ENCODE data around the gene TMEM156.

Gene TMEM156

DNA sequence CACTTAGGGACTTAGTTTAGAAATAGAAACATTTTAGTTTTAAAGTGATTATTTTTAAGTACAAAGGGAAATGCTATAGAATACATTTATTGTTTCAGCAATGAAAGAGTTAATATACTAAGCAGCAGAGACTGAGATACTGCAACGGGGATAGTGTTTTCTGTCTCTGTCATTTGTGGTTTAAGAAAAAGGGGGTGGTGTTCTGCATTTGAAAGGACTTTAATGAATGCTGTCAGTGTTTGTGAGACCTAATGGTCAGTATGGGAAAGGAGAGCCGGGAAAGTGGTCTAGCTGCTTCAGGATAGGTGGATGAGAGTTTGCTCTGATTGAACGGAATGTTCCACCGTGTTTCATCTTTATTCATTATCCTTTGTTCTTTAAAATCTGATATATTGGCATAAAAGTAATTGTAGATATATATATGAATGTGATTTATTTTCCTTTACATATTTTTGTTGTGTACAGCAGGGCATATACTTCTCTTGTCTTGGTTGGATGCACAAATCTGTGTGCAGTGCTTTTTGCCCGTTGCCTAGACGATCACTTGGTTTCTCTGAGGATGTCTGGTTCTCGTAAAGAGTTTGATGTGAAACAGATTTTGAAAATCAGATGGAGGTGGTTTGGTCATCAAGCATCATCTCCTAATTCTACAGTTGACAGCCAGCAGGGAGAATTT, 30.0 kb upstream of the TMEM156 start, which contains the start of gene KLHL5:
KLHL5 (plus strand) TSS at position 139 of the 676 bp plus-strand sequence; CDS start at position 560, 421 bp downstream.
- H3K9me3 ChIP-seq (ENCODE audit: control insufficient read depth, insufficient read depth, low read depth, low read length), result no peaks in the 10 kb centered on the region
- H3K4me3 ChIP-seq (ENCODE audit: low read depth, low read length), result no peak within 1 kb of the TSS
- ChIA-PET CTCF (no interaction called here), POLR2A (no interaction called here)
- H3K4me1 ChIP-seq (ENCODE audit: control insufficient read depth, insufficient read depth, low read length), result no peaks in the 10 kb centered on the region
- TF ChIP-seq OSR2 (tag by site-specific recombination; IDR thresholded peaks at IDR 0.05) (no peak), ZNF133 (tag by site-specific recombination; IDR thresholded peaks at IDR 0.05) (no peak), ZNF37A (tag by site-specific recombination; IDR thresholded peaks at IDR 0.05) (no peak)
- H3K27ac ChIP-seq (ENCODE audit: extremely low read depth, low read depth, low read length), result no peak within 1 kb of the TSS
- no peaks in the 10 kb centered on the region for H3K36me3 ChIP-seq (ENCODE audit: control insufficient read depth in 2 of 2, insufficient read depth in 1 of 2, low read length in 2 of 2)

DNA sequence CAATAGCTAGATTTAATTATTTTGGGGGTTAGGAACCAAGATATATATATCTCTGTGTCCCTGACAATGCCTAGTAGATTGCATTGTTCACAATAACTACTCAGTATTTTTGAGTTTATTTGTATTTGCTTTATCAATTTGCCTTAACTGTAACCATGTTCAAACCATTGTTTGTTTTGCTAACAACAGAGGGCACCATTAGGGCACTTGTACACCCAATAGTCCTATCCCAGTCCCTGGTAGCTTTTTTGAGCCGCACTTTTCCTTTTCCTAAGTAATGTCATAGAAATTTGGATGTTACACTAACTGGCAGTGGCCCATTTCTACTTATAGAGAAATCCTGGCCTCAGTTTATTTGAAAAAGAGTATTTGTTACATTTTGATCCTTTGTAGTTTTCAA, 29.2 kb upstream of the TMEM156 start:
- H3K4me1 ChIP-seq (ENCODE audit: control insufficient read depth, insufficient read depth, low read length), result no peaks in the 10 kb centered on the region
- H3K4me3 ChIP-seq (ENCODE audit: low read depth, low read length), result no peak overlapping the region
- no peak for TF ChIP-seq ZBTB26 (tag by site-specific recombination; optimal IDR thresholded peaks at IDR 0.05)
- TF ChIP-seq KLF9 (tag by site-specific recombination; IDR thresholded peaks at IDR 0.05; ENCODE audit: low read depth), result no peak
- TF ChIP-seq ZNF785 (tag by site-specific recombination; IDR thresholded peaks at IDR 0.05), result no peak
- H3K27ac ChIP-seq (ENCODE audit: extremely low read depth, low read depth, low read length), result no peak overlapping the region
- POLR2A ChIA-PET, result no interaction called here
- CTCF ChIA-PET, result interaction anchor here (1.2 kb wide), 1 partner anchor 10 kb away, joined by 4 read pairs; no protein-coding TSS in a partner anchor
- no peaks in the 10 kb centered on the region for H3K9me3 ChIP-seq (ENCODE audit: control insufficient read depth, insufficient read depth, low read depth, low read length)
- no peaks in the 10 kb centered on the region for H3K36me3 ChIP-seq (ENCODE audit: control insufficient read depth in 2 of 2, insufficient read depth in 1 of 2, low read length in 2 of 2)

DNA sequence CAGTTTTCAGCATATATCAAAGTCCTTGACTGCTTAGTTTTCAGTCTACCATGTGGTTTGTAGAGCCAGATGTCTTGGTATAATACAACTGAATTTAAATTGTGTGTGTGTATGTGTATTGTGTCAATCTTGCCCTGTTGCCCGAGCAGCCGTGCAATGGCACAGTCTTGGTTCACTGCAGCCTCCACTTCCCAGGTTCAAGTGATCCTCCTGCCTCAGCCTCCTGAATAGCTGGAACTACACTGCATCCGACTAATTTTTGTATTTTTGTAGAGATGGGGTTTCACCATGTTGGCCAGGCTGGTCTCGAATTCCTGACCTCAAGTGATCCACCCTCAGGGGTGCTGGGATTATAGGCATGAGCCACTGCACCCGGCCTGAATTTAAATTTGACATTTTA, 23.8 kb upstream of the TMEM156 start:
- Histone ChIP-seq H3K4me1 (ENCODE audit: control insufficient read depth, insufficient read depth, low read length) (no peaks in the 10 kb centered on the region), H3K27ac (ENCODE audit: extremely low read depth, low read depth, low read length) (no peak overlapping the region), H3K36me3 (ENCODE audit: control insufficient read depth in 2 of 2, insufficient read depth in 1 of 2, low read length in 2 of 2) (no peaks in the 10 kb centered on the region), H3K9me3 (ENCODE audit: control insufficient read depth, insufficient read depth, low read depth, low read length) (no peaks in the 10 kb centered on the region), H3K4me3 (ENCODE audit: low read depth, low read length) (no peak overlapping the region)
- ChIA-PET CTCF (no interaction called here), POLR2A (no interaction called here)
- TF ChIP-seq, protein P1, sequence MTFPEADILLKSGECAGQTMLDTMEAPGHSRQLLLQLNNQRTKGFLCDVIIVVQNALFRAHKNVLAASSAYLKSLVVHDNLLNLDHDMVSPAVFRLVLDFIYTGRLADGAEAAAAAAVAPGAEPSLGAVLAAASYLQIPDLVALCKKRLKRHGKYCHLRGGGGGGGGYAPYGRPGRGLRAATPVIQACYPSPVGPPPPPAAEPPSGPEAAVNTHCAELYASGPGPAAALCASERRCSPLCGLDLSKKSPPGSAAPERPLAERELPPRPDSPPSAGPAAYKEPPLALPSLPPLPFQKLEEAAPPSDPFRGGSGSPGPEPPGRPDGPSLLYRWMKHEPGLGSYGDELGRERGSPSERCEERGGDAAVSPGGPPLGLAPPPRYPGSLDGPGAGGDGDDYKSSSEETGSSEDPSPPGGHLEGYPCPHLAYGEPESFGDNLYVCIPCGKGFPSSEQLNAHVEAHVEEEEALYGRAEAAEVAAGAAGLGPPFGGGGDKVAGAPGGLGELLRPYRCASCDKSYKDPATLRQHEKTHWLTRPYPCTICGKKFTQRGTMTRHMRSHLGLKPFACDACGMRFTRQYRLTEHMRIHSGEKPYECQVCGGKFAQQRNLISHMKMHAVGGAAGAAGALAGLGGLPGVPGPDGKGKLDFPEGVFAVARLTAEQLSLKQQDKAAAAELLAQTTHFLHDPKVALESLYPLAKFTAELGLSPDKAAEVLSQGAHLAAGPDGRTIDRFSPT (tag by site-specific recombination; IDR thresholded peaks at IDR 0.05), result no peak
- TF ChIP-seq ZNF10 (tag by site-specific recombination; IDR thresholded peaks at IDR 0.05) (no peak), ZNF768 (tag by site-specific recombination; IDR thresholded peaks at IDR 0.05) (no peak), ZNF202 (tag by site-specific recombination; IDR thresholded peaks at IDR 0.05; ENCODE audit: borderline replicate concordance) (no peak), ZNF354C (tag by site-specific recombination; IDR thresholded peaks at IDR 0.05; ENCODE audit: borderline replicate concordance, low read depth) (no peak), ZNF677 (tag by site-specific recombination; IDR thresholded peaks at IDR 0.05) (no peak), MYNN (tag by site-specific recombination; IDR thresholded peaks at IDR 0.05; ENCODE audit: borderline replicate concordance) (no peak), ZSCAN30 (tag by site-specific recombination; IDR thresholded peaks at IDR 0.05) (no peak), ZNF658 (tag by site-specific recombination; IDR thresholded peaks at IDR 0.05) (no peak), GFI1B (tag by site-specific recombination; IDR thresholded peaks at IDR 0.05) (no peak), SP2 (tag by site-specific recombination; IDR thresholded peaks at IDR 0.05) (no peak)
- TF ChIP-seq, protein P2, sequence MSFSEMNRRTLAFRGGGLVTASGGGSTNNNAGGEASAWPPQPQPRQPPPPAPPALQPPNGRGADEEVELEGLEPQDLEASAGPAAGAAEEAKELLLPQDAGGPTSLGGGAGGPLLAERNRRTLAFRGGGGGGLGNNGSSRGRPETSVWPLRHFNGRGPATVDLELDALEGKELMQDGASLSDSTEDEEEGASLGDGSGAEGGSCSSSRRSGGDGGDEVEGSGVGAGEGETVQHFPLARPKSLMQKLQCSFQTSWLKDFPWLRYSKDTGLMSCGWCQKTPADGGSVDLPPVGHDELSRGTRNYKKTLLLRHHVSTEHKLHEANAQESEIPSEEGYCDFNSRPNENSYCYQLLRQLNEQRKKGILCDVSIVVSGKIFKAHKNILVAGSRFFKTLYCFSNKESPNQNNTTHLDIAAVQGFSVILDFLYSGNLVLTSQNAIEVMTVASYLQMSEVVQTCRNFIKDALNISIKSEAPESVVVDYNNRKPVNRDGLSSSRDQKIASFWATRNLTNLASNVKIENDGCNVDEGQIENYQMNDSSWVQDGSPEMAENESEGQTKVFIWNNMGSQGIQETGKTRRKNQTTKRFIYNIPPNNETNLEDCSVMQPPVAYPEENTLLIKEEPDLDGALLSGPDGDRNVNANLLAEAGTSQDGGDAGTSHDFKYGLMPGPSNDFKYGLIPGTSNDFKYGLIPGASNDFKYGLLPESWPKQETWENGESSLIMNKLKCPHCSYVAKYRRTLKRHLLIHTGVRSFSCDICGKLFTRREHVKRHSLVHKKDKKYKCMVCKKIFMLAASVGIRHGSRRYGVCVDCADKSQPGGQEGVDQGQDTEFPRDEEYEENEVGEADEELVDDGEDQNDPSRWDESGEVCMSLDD (tag by site-specific recombination; IDR thresholded peaks at IDR 0.05), result no peak
- TF ChIP-seq, protein P3, sequence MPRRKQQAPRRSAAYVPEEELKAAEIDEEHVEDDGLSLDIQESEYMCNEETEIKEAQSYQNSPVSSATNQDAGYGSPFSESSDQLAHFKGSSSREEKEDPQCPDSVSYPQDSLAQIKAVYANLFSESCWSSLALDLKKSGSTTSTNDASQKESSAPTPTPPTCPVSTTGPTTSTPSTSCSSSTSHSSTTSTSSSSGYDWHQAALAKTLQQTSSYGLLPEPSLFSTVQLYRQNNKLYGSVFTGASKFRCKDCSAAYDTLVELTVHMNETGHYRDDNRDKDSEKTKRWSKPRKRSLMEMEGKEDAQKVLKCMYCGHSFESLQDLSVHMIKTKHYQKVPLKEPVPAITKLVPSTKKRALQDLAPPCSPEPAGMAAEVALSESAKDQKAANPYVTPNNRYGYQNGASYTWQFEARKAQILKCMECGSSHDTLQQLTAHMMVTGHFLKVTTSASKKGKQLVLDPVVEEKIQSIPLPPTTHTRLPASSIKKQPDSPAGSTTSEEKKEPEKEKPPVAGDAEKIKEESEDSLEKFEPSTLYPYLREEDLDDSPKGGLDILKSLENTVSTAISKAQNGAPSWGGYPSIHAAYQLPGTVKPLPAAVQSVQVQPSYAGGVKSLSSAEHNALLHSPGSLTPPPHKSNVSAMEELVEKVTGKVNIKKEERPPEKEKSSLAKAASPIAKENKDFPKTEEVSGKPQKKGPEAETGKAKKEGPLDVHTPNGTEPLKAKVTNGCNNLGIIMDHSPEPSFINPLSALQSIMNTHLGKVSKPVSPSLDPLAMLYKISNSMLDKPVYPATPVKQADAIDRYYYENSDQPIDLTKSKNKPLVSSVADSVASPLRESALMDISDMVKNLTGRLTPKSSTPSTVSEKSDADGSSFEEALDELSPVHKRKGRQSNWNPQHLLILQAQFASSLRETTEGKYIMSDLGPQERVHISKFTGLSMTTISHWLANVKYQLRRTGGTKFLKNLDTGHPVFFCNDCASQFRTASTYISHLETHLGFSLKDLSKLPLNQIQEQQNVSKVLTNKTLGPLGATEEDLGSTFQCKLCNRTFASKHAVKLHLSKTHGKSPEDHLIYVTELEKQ (tag by site-specific recombination; IDR thresholded peaks at IDR 0.05; ENCODE audit: borderline replicate concordance), result no peak
